AG10803 (cell line): ENCODE data around the gene ADH1A.
"Not testable (repeated sequence)": the region's sequence is repeated elsewhere in the genome, so short reads cannot be mapped to it uniquely, and the experiment has no call there.

Source experiments
- DNase-seq: peaks from one replicate; pipeline ENCODE4 v3.0.0; 2010; ENCODE audit warnings: low read depth
- H3K4me3 ChIP-seq: 2 replicates; pipeline ENCODE4 v1.5.1; 2011; ENCODE audit warnings: mild to moderate bottlenecking, low read length, control low read depth
- CTCF ChIP-seq: conservative IDR thresholded peaks from 2 replicates; pipeline ENCODE4 v1.5.1; 2011; ENCODE audit warnings: mild to moderate bottlenecking, low read length, control low read depth, inconsistent platforms

The ADH1A gene

GRCh38 chr4:99252746-99253145 is 38.0 kb downstream of the ADH1A start:
- DNase-seq, result no peak
- no peak for TF ChIP-seq CTCF
- no peak overlapping the region for H3K4me3 ChIP-seq

- no peak for TF ChIP-seq CTCF
- no peak for DNase-seq
- no peak overlapping the region for H3K4me3 ChIP-seq
Observed at GRCh38 chr4:99248714-99249113, 42.1 kb downstream of the ADH1A start.

- H3K4me3 ChIP-seq, result no peak overlapping the region
- DNase-seq, result no peak
- TF ChIP-seq CTCF, result no peak
Observed at GRCh38 chr4:99235955-99236354, 54.8 kb downstream of the ADH1A start.

GRCh38 chr4:99234331-99235010 is 56.3 kb downstream of the ADH1A start:
- no peak overlapping the region for H3K4me3 ChIP-seq
- DNase-seq, result peak; percentile 92
- no peak for TF ChIP-seq CTCF

GRCh38 chr4:99233397-99233796 is 57.4 kb downstream of the ADH1A start:
- not testable (repeated sequence) for H3K4me3 ChIP-seq, DNase-seq

- DNase-seq, result peak; percentile 48
Observed at GRCh38 chr4:99228706-99229105, 62.1 kb downstream of the ADH1A start.

GRCh38 chr4:99227646-99228045 is 63.1 kb downstream of the ADH1A start:
- DNase-seq, H3K4me3 ChIP-seq: not testable (repeated sequence)

More at GRCh38 chr4:99228706-99229105, 62.1 kb downstream of the ADH1A start:
- not testable (repeated sequence) for H3K4me3 ChIP-seq
